Activated naive CD8-positive, alpha-beta T cell (primary cell): Measurements from ENCODE around the gene TMEM248.
"Not testable (repeated sequence)": the region's sequence is repeated elsewhere in the genome, so short reads cannot be mapped to it uniquely, and the experiment has no call there.

ENCODE experiments used
- H3K27ac Mint-ChIP-seq: one replicate; pipeline ENCODE4 v1.8.0; 2021; ENCODE audit warnings: mixed read lengths
- H3K27me3 Mint-ChIP-seq: one replicate; pipeline ENCODE4 v1.8.0; 2021; ENCODE audit warnings: mixed read lengths
- H3K36me3 Mint-ChIP-seq: one replicate; pipeline ENCODE4 v1.8.0; 2021; ENCODE audit warnings: mixed read lengths
- H3K4me1 Mint-ChIP-seq: one replicate; pipeline ENCODE4 v1.8.0; 2021; ENCODE audit warnings: low read depth, mixed read lengths
- H3K4me3 Mint-ChIP-seq: one replicate; pipeline ENCODE4 v1.8.0; 2021; ENCODE audit warnings: mild to moderate bottlenecking, mixed read lengths
- H3K9me3 Mint-ChIP-seq: one replicate; pipeline ENCODE4 v1.8.0; 2021; ENCODE audit warnings: low read depth, mixed read lengths

The TMEM248 gene

DNA sequence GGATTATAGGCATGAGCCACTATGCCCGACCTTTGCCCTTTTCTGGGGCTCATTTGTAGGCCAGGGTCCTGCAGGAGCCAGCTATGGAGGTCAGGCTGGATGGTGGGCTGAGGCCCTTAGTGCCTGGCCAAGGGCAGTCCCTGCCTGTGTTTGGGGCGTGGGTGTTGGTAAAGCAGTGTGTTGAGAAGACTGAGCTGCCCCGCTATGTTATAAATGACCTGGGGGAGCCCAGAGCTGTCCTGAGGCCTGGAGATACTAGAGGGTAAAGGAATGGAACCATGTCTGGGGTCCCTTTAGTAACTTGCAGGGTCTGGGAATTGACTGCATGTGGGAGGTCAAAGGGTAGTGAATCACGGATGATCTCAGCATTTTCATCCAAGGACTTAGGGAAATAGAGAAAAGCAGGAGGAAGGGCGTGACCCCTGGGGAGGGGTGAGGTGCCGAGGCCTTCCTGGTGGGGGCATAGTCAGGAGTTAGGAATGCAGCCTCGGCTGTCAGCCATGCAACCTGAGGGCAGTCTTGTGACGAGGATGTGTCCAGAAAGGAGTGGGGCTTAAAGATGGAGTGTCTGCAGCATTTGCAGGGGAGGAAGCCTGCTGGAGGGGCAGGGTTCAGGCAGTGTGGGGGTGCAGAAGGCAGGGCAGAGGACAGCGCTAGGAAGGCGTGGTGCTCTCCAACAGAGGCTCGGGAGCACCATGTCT, 31.5 kb downstream of the TMEM248 start:
- Mint-ChIP-seq H3K4me1 (no peaks in the 10 kb centered on the region), H3K27me3 (no peaks in the 10 kb centered on the region), H3K4me3 (no peak overlapping the region), H3K36me3 (peaks cover 2% of the 10 kb centered on the region), H3K9me3 (no peaks in the 10 kb centered on the region), H3K27ac (no peak overlapping the region)

DNA sequence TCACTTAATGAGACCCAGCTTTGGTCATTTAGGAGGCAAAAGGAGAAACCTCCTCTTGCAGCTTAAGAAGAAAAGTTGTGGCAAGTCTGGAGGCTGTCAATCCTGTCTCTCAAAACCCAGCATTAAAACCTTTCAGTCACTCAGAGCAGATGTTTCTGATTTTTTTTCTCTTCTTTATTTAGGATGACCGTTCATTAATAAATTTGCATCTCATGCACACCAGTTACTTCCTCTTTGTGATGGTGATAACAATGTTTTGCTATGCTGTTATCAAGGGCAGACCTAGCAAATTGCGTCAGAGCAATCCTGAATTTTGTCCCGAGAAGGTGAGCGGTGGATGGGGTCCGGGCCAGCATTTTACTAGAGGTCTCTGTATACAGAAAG, 32.0 kb downstream of the TMEM248 start:
- Mint-ChIP-seq H3K27ac (no peak overlapping the region), H3K4me1 (no peaks in the 10 kb centered on the region), H3K4me3 (no peak overlapping the region), H3K36me3 (peaks cover 2% of the 10 kb centered on the region), H3K9me3 (no peaks in the 10 kb centered on the region), H3K27me3 (no peaks in the 10 kb centered on the region)

DNA sequence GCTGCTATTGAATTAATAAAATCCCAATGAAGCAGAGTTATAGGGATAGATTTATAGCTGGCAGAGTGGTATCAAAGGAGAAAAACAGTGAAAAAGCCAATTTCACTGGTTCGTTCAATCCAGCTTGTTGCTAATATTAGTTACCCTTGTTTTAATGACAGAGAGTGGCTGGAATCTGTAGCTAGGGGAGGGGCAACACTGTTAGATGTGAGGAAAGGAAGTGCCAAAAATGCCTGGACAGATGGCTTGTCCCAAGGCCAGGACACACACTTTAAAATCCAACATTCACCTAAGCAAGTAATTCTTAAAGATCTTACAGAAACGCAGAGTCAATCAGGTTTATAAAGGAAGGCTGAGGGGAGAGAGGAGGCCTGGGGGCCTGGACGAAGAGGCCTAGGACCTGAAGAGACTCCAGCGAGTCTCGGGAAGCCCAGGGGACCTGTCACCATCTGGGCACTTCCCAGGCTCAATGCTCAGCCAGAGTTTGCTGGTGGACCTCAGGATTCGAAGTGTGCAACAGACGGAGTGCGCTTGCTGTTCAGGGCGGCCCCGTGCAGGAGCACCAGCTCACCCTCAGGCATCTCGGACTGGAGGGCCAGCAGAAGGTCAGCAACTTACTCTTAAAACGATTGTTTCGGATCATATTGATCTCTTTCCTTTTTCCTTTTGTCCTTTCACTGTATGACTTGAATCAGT, 36.7 kb downstream of the TMEM248 start:
- Mint-ChIP-seq H3K4me1 (no peaks in the 10 kb centered on the region), H3K9me3 (no peaks in the 10 kb centered on the region), H3K27me3 (no peaks in the 10 kb centered on the region), H3K27ac (peak overlapping the region; percentile 58), H3K36me3 (peaks cover 4% of the 10 kb centered on the region), H3K4me3 (no peak overlapping the region)

DNA sequence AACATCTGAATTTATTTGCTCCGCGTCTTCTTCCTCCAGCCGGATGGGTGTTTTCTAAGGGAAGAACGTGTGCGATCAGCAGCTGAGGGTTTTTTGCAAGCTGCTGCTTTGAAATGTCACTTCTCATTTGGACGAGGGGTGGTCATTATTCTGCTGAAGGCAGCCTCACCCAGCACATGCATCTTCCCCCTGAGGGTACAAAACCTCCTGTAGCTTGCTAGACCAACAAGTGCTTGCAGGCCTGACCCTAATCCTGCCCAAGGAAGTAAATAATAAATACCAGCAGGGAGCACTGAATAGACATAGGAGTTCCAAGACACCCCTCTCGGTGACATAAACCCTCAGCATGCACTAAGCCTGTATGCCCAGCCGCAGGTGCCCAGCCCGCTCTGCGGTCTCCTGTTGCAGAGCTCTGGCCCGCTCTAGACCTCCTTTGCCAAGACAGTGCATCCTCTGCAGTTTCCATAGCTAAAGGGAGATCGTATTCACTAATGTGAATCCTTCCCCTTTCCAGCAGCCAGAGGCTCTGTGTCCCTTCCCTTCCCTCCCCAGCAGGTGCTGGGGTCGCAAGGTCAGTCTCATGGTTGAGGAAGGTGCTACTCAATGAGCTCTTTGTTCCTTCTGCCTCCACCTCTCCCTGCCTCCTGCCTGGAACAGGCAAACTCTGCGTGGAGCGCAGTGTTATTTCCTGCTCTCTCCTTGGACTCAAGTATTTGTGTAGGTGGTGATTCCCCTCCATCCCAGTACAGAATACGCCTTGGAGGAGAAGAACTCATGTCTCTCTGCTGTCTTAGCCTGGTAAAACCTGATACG, 37.7 kb downstream of the TMEM248 start:
- H3K36me3 Mint-ChIP-seq, result peaks cover 4% of the 10 kb centered on the region
- H3K27me3 Mint-ChIP-seq, result no peaks in the 10 kb centered on the region
- no peak overlapping the region for H3K4me3 Mint-ChIP-seq
- H3K4me1 Mint-ChIP-seq, result no peaks in the 10 kb centered on the region
- no peaks in the 10 kb centered on the region for H3K9me3 Mint-ChIP-seq
- no peak overlapping the region for H3K27ac Mint-ChIP-seq

DNA sequence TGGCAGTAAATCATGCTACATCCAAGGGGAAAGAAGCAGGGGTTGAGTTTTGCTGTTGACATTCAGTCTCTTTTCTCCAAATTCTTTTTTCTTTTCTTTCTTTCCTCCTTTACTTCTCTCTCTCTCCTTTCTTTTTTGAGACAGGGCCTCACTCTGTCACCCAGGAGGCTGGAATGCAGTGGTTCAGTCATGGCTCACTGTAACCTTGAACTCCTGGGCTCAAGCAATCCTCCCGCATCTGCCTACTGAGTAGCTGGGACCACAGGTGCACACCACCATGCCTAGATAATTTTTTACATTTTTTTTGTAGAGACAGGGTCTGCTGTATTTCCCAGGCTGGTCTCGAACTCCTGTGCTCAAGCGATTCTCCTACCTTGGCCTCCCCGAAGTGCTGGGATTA, 39.2 kb downstream of the TMEM248 start:
- Mint-ChIP-seq H3K9me3 (no peaks in the 10 kb centered on the region), H3K4me3 (no peak overlapping the region), H3K27ac (no peak overlapping the region), H3K4me1 (no peaks in the 10 kb centered on the region), H3K36me3 (peaks cover 4% of the 10 kb centered on the region), H3K27me3 (no peaks in the 10 kb centered on the region)

DNA sequence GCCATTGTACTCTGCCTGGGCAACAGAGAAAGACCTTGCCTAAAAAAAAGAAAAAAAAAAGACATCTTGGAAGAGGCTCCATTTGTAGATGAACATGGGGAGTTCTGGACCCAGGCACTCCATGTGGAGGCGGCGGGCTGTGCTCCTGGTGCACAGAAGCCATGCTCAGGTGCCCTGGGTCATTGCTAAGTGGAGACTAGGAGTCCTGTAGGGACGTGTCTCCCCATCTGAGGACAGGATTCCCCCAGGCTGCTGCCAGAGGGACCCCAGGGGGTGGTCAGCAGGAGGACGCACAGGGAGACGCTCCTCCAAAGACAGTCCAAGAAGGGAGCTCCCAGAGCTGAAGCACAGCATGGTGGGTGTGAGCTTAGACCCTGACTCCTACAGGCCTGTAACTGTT, 40.1 kb downstream of the TMEM248 start:
- Mint-ChIP-seq H3K27me3 (no peaks in the 10 kb centered on the region), H3K4me3 (no peak overlapping the region), H3K4me1 (no peaks in the 10 kb centered on the region), H3K27ac (no peak overlapping the region), H3K9me3 (no peaks in the 10 kb centered on the region), H3K36me3 (peaks cover 4% of the 10 kb centered on the region)

DNA sequence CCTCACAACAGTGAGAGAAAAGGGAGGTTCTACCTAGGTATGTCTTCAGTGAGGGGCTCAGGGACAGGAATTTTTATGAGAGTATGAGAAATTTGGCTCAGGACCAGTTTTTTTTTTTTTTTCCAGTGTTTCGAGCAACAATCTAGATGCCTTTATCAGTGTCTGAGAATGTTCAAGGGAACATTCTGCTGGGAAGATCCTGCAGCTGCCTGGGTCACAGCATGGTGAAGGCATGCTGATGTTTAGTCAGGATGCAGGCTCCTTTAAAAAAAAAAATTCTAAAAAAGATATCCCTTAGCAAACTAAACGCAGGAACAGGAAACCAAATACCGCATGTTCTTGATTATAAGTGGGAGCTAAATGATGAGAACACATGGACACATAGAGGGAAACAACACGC, 43.4 kb downstream of the TMEM248 start:
- Mint-ChIP-seq H3K4me1 (no peaks in the 10 kb centered on the region), H3K9me3 (no peaks in the 10 kb centered on the region), H3K27ac (no peak overlapping the region), H3K27me3 (no peaks in the 10 kb centered on the region), H3K4me3 (no peak overlapping the region), H3K36me3 (peaks cover 2% of the 10 kb centered on the region)

DNA sequence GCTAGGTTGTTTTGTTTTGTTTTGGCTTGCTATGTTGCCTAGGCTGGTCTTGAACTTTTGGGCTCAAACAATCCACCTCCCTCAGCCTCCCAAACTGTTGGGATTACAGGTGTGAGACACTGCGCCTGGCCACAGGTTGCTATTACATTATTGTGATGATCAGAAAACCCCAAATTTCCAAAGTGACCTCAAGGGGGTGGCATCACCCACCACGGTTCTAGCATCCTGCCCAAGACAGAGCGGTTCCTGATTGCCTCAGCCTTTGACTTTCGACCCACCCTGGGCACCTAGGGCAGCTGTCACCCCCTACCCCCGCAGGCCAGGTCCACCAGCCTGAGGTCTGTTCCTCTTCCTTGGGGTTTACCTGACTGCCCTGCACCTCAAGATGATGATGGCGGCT, 46.0 kb downstream of the TMEM248 start:
- H3K27me3 Mint-ChIP-seq, result no peaks in the 10 kb centered on the region
- H3K27ac Mint-ChIP-seq, result no peak overlapping the region
- H3K9me3 Mint-ChIP-seq, result no peaks in the 10 kb centered on the region
- H3K4me3 Mint-ChIP-seq, result no peak overlapping the region
- H3K4me1 Mint-ChIP-seq, result no peaks in the 10 kb centered on the region
- no peaks in the 10 kb centered on the region for H3K36me3 Mint-ChIP-seq

DNA sequence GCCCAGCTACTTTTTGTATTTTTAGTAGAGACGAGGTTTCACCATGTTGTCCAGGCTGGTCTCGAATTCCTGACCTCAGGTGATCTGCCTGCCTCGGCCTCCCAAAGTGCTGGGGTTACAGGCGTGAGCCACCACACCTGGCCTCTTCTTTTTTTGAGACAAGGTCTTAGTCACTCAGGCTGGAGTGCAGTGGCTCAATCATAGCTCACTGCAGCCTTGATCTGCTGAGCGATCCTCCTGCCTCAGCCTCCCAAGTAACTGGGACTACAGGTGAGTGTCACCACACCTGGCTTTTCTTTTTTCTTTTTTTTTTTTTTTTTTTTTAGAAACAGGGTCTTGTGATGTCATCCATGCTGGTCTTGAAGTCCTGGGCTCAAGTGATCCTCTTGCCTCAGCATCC, 48.0 kb downstream of the TMEM248 start:
- not testable (repeated sequence) for H3K27ac Mint-ChIP-seq, H3K4me1 Mint-ChIP-seq, H3K4me3 Mint-ChIP-seq, H3K36me3 Mint-ChIP-seq, H3K9me3 Mint-ChIP-seq, H3K27me3 Mint-ChIP-seq

DNA sequence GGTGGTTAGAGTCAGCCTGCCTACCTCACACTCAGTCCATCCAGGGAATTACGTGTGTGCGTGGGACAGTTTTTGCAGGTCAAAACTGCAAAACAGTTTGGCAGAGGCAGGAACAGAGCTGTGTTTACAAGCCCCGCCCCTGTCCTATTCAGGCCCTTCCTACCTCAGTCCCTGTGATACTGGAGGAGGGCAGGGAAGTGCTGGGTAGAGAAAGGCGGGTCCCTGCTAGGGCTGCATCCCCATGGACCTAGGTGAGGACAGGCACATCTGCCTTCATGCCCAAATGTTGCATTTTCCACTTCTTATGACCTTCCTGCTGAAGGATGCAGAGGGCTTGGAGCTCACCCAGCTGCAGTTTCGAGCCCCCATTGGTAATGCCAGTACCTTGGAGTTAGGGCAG, 49.3 kb downstream of the TMEM248 start:
- Mint-ChIP-seq H3K9me3 (no peaks in the 10 kb centered on the region), H3K4me3 (no peak overlapping the region), H3K36me3 (no peaks in the 10 kb centered on the region), H3K27ac (no peak overlapping the region), H3K4me1 (no peaks in the 10 kb centered on the region), H3K27me3 (no peaks in the 10 kb centered on the region)

DNA sequence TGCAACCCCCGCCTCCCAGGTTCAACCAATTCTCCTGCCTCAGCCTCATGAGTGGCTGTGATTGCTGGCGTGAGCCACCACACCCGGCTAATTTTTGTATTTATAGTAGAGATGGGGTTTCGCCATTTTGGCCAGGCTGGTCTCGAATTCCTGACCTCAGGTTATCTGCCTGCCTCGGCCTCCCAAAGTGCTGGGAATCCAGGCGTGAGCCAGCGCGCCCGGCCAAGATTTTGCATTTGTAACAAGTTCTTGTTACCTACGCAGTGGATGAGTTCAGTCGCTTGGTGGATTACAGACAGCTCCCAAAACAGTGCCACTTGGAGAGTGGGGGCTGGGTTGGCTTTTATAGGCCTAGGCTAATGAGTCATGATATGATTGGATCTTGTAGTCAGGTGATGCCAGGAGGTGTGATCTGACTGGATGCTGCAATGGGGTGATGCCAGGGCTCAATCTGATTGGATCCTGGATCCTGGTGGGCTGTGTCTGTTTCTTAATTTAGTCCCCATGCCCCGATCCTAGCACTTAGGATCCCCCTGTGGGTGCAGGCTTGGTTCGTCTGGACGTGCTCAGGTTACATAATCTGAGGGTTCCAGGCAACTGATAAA, 54.1 kb downstream of the TMEM248 start:
- Mint-ChIP-seq H3K9me3 (peaks cover 5% of the 10 kb centered on the region), H3K36me3 (peaks cover 3% of the 10 kb centered on the region), H3K27ac (no peak overlapping the region), H3K4me1 (no peaks in the 10 kb centered on the region), H3K4me3 (no peak overlapping the region), H3K27me3 (no peaks in the 10 kb centered on the region)

DNA sequence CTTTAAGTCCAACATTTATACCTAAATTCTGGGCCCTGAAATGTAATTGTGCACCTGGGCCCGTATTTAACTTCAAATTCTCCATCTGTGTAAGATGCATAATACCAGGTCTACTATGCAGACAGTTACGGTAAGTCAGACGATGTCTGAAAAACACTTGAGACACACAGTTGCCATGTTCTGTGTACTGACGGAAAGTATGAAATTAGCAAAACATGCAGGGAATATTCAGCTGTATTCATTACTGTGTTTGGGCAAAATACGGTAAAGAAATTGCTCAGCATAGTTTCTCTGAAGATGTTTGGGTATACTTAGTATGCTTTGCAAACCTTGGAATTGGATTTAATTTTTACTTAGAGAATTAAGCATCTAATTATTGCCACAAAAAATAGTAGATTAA, 57.3 kb downstream of the TMEM248 start:
- peaks cover 11% of the 10 kb centered on the region for H3K9me3 Mint-ChIP-seq
- not testable (repeated sequence) for H3K36me3 Mint-ChIP-seq, H3K27ac Mint-ChIP-seq, H3K4me1 Mint-ChIP-seq, H3K27me3 Mint-ChIP-seq, H3K4me3 Mint-ChIP-seq

DNA sequence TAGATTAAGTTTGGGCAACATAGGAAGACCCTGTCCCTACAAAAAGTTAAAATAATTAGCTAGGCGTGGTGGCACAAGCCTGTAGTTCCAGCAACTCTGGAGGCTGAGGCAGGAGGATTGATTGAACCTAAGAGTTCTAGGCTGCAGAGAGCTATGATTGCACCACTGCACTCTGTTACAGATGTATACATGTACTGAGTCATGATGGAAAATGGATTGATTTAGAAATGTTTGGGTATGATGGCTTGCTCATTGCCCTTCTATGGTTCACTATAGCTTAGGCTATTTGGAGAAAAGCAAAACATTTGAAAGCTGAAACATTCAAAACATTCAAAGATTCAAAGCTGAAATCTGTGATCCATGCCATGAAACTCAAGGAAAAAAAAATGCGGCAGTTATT, 58.0 kb downstream of the TMEM248 start:
- H3K4me1 Mint-ChIP-seq, H3K4me3 Mint-ChIP-seq, H3K27ac Mint-ChIP-seq, H3K27me3 Mint-ChIP-seq, H3K36me3 Mint-ChIP-seq: not testable (repeated sequence)
- H3K9me3 Mint-ChIP-seq, result peaks cover 11% of the 10 kb centered on the region

DNA sequence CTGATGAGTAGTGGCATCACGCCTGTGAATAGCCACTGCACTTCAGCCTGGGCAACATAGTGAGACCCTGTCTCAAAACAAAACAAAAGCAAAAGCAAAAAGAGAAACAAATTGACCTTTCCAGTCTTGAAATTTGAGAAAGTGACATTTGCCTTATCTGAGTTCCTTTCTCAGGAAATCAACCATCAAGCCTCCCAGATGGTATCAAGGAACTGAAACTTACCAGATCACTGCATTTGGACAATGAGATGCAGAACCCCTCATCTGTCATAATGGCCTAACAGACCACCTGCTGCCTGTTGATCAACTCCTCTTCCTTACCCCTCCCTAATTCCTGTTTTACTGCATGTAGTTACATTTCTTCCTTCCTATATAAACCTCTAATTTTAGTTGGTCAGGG, 59.3 kb downstream of the TMEM248 start:
- H3K4me3 Mint-ChIP-seq, H3K27ac Mint-ChIP-seq: not testable (repeated sequence)

DNA sequence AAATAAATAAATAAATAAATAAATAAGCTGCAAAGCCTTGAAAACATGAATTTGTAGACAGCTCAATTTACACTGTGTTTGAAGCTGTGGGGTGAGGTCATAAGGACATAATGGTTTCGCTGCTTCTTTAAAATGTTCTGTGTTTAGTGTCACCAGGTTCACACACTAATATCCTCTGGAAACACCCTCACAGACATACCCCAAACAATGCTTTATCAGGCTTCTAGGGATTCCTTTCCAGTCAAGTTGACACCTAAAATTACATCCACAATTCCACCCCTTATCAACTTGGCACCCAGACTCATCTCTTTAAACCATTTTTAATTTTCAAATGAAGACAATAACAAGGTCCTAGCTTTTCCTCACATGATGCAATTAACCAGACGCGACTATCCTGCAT, 68.5 kb downstream of the TMEM248 start:
- not testable (repeated sequence) for H3K27me3 Mint-ChIP-seq, H3K4me3 Mint-ChIP-seq, H3K9me3 Mint-ChIP-seq, H3K36me3 Mint-ChIP-seq, H3K27ac Mint-ChIP-seq
- peaks cover 19% of the 10 kb centered on the region for H3K4me1 Mint-ChIP-seq

More for the DNA sequence above, 59.3 kb downstream of the TMEM248 start:
- H3K36me3 Mint-ChIP-seq, H3K27me3 Mint-ChIP-seq, H3K4me1 Mint-ChIP-seq: not testable (repeated sequence)
- H3K9me3 Mint-ChIP-seq, result peaks cover 11% of the 10 kb centered on the region
